LNCaP clone FGC (cell line): ENCODE results near the gene KRT40.
A peak's percentile ranks its signal among the peaks of the same experiment; 100 is the strongest.
"Not testable (repeated sequence)": the region's sequence is repeated elsewhere in the genome, so short reads cannot be mapped to it uniquely, and the experiment has no call there.

Experiments
- DNase-seq: peaks from one replicate; pipeline ENCODE4 v3.0.0-alpha.2; 2011; ENCODE audit warnings: low read depth
- H3K4me3 ChIP-seq: 2 replicates; pipeline ENCODE4 v1.5.1; 2011; ENCODE audit warnings: mild to moderate bottlenecking, low read depth, low read length, control low read depth
- TF ChIP-seq, protein P1 (sequence below): IDR thresholded peaks from 2 replicates; pipeline ENCODE4 v1.5.1; 2012; ENCODE audit warnings: mild to moderate bottlenecking; ENCODE audit not compliant: control insufficient read depth, insufficient read depth; ENCODE audit errors: extremely low read depth

Gene KRT40

GRCh38 chr17:41009936-41010335, 25.8 kb upstream of the KRT40 start:
- no peak overlapping the region for H3K4me3 ChIP-seq
- TF ChIP-seq, protein P1, sequence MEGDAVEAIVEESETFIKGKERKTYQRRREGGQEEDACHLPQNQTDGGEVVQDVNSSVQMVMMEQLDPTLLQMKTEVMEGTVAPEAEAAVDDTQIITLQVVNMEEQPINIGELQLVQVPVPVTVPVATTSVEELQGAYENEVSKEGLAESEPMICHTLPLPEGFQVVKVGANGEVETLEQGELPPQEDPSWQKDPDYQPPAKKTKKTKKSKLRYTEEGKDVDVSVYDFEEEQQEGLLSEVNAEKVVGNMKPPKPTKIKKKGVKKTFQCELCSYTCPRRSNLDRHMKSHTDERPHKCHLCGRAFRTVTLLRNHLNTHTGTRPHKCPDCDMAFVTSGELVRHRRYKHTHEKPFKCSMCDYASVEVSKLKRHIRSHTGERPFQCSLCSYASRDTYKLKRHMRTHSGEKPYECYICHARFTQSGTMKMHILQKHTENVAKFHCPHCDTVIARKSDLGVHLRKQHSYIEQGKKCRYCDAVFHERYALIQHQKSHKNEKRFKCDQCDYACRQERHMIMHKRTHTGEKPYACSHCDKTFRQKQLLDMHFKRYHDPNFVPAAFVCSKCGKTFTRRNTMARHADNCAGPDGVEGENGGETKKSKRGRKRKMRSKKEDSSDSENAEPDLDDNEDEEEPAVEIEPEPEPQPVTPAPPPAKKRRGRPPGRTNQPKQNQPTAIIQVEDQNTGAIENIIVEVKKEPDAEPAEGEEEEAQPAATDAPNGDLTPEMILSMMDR, result no peak
- DNase-seq, result no peak

- peak; percentile 81 for DNase-seq
- TF ChIP-seq, protein P1, result no peak
- no peak overlapping the region for H3K4me3 ChIP-seq
These were observed 25.2 kb upstream of the KRT40 start for GRCh38 chr17:41009301-41009760.

DNA sequence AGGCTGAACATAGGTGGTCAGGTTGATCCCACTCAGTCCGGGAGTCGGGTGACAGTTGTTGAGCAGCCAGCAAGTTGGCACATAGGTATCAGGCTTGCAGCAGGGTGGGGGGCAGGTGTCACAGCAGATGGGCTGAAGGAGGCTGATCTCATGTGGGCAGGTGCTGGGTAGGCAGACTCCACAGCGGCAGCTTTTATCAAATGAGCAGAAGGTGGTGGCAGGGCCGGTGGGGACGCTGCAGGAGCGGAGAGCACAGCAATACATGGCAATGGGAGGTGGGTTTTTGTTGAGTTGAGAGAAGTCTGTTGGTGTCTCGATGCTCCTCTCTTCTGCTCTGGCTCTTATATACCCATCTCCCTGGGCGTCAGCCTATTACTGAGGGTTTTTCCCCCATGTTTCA, 24.7 kb upstream of the KRT40 start, which contains the start of gene KRTAP3-1:
Gene KRTAP3-1 (minus strand): TSS at position 318 of the 400 bp plus-strand sequence. CDS start 54 bp downstream, at position 264.
- no peak within 1 kb of the TSS for H3K4me3 ChIP-seq
- TF ChIP-seq, protein P1, result no peak
- no peak for DNase-seq

- H3K4me3 ChIP-seq, result no peak overlapping the region
- TF ChIP-seq, protein P1, result no peak
- no peak for DNase-seq
These were observed 20.3 kb upstream of the KRT40 start for GRCh38 chr17:41004397-41004796.

GRCh38 chr17:41003926-41004325, 19.8 kb upstream of the KRT40 start:
- DNase-seq, result no peak
- TF ChIP-seq, protein P1, result no peak
- H3K4me3 ChIP-seq, result no peak overlapping the region

DNA sequence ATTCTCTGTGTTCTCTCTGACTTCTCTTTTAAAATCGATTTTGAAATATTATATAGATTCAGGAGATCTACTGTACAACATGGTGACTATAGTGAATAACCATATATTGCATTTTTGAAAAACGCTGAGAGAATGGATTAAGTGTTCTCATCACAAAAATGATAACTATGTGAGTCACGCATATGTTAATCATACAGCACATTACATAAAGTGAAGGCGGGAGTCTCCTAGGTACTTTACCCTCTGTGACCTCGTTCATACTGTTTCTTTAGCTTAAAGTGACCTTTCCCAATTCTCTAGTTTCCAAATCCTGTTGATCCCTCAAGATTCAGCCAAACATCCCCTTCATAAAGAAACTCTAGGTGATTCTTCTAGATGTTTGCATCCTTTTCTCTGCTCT, 18.7 kb upstream of the KRT40 start:
- H3K4me3 ChIP-seq, result no peak overlapping the region
- no peak for DNase-seq
- TF ChIP-seq, protein P1, result no peak

- no peak for DNase-seq
- no peak overlapping the region for H3K4me3 ChIP-seq
- TF ChIP-seq, protein P1, result no peak
These were observed 17.7 kb upstream of the KRT40 start for GRCh38 chr17:41001795-41002194.

GRCh38 chr17:40999563-40999962, 15.4 kb upstream of the KRT40 start, which contains the start of gene KRTAP3-2:
Gene KRTAP3-2, minus strand, starts transcription at chr17:40999906. Its CDS starts 53 bp downstream, at chr17:40999853.
- H3K4me3 ChIP-seq, DNase-seq: not testable (repeated sequence)
